ENCODE results near the gene PAQR9.

Gene PAQR9

GRCh38 chr3:142960322-142960850 is 3.1 kb downstream of the PAQR9 start:
- no peak overlapping the region for H3K27ac ChIP-seq (ENCODE audit: low read length)
- H2AFZ ChIP-seq (ENCODE audit: low read depth, low read length), result no peak overlapping the region
- no peaks in the 10 kb centered on the region for H3K79me2 ChIP-seq (ENCODE audit: insufficient read depth, low read length)
- no peak overlapping the region for H3K4me2 ChIP-seq (ENCODE audit: insufficient read depth, low read length)
- no peaks in the 10 kb centered on the region for H3K36me3 ChIP-seq (ENCODE audit: insufficient read depth, low read length)
- TF ChIP-seq, protein P1, sequence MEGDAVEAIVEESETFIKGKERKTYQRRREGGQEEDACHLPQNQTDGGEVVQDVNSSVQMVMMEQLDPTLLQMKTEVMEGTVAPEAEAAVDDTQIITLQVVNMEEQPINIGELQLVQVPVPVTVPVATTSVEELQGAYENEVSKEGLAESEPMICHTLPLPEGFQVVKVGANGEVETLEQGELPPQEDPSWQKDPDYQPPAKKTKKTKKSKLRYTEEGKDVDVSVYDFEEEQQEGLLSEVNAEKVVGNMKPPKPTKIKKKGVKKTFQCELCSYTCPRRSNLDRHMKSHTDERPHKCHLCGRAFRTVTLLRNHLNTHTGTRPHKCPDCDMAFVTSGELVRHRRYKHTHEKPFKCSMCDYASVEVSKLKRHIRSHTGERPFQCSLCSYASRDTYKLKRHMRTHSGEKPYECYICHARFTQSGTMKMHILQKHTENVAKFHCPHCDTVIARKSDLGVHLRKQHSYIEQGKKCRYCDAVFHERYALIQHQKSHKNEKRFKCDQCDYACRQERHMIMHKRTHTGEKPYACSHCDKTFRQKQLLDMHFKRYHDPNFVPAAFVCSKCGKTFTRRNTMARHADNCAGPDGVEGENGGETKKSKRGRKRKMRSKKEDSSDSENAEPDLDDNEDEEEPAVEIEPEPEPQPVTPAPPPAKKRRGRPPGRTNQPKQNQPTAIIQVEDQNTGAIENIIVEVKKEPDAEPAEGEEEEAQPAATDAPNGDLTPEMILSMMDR (IDR thresholded peaks at IDR 0.05; ENCODE audit: borderline replicate concordance, extremely low read depth, low read length, poor library complexity, severe bottlenecking), result no peak
- TF ChIP-seq EZH2 (IDR thresholded peaks at IDR 0.05; ENCODE audit: borderline replicate concordance, low read depth, low read length, severe bottlenecking), result no peak
- no peak for ATAC-seq (ENCODE audit: insufficient read depth, low read depth)
- no peaks in the 10 kb centered on the region for H3K9me3 ChIP-seq (ENCODE audit: insufficient read depth, low read length, severe bottlenecking)
- no peaks in the 10 kb centered on the region for H3K4me1 ChIP-seq (ENCODE audit: insufficient read depth, low read length)
- DNase-seq, result no peak
- H4K20me1 ChIP-seq (ENCODE audit: insufficient read depth, low read length), result no peaks in the 10 kb centered on the region
- peaks cover 30% of the 10 kb centered on the region for H3K27me3 ChIP-seq (ENCODE audit: insufficient read depth, low read length, poor library complexity)
- no peak overlapping the region for H3K9ac ChIP-seq (ENCODE audit: low read depth, low read length)
- no peak overlapping the region for H3K4me3 ChIP-seq (ENCODE audit: low read depth in 1 of 2, low read length in 2 of 2)

DNA sequence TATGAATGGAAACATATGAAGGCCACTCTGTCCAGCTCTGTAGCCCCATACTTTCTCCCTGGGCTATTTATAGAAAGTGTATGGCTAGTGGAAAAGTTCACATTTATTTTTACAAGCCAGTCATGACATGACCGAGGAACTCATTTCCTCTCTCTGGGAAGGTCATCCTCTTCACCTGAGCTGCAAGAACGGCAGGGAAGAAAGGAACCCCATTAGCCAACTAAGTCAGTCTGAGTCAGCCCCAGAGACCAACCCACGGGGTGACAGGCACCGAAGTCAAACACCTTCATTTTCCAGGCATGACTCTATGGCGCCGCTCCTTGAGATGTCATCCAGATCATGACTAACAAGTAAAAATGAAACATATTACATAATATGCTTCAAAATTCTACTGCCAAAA is 4.8 kb downstream of the PAQR9 start:
- Histone ChIP-seq H3K9ac (ENCODE audit: low read depth, low read length) (no peak overlapping the region), H3K4me1 (ENCODE audit: insufficient read depth, low read length) (no peaks in the 10 kb centered on the region), H3K27me3 (ENCODE audit: insufficient read depth, low read length, poor library complexity) (peaks cover 33% of the 10 kb centered on the region), H3K27ac (ENCODE audit: low read length) (no peak overlapping the region), H3K36me3 (ENCODE audit: insufficient read depth, low read length) (no peaks in the 10 kb centered on the region), H2AFZ (ENCODE audit: low read depth, low read length) (no peak overlapping the region), H4K20me1 (ENCODE audit: insufficient read depth, low read length) (no peaks in the 10 kb centered on the region), H3K4me2 (ENCODE audit: insufficient read depth, low read length) (no peak overlapping the region), H3K4me3 (ENCODE audit: low read depth in 1 of 2, low read length in 2 of 2) (no peak overlapping the region), H3K79me2 (ENCODE audit: insufficient read depth, low read length) (no peaks in the 10 kb centered on the region), H3K9me3 (ENCODE audit: insufficient read depth, low read length, severe bottlenecking) (no peaks in the 10 kb centered on the region)
- TF ChIP-seq, protein P1 (IDR thresholded peaks at IDR 0.05; ENCODE audit: borderline replicate concordance, extremely low read depth, low read length, poor library complexity, severe bottlenecking), result no peak
- no peak for TF ChIP-seq EZH2 (IDR thresholded peaks at IDR 0.05; ENCODE audit: borderline replicate concordance, low read depth, low read length, severe bottlenecking)
- ATAC-seq (ENCODE audit: insufficient read depth, low read depth) (no peak), DNase-seq (no peak)

DNA sequence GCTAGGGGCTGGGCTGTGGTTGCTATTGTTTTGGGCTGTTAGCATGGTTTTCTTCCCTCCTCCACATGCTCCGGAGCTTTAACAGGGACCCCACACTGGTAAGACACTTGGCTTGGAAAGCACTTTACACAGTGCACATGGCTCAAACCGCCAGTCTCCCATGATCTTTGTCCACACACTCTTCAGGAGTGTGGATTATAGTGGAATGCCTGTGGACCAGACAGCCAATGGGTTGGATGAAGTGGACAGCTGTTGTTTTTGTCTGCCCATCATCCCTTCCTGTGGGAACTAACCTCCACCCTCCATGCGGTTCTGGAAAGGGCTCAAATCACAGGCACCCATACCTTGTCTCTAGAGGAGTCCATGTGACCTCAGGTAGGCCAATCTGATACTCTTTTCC is 10.0 kb downstream of the PAQR9 start:
- H3K36me3 ChIP-seq (ENCODE audit: insufficient read depth, low read length), result no peaks in the 10 kb centered on the region
- H3K4me3 ChIP-seq (ENCODE audit: low read depth in 1 of 2, low read length in 2 of 2), result no peak overlapping the region
- no peak for ATAC-seq (ENCODE audit: insufficient read depth, low read depth)
- H3K9me3 ChIP-seq (ENCODE audit: insufficient read depth, low read length, severe bottlenecking), result no peaks in the 10 kb centered on the region
- no peak overlapping the region for H3K27ac ChIP-seq (ENCODE audit: low read length)
- peaks cover 27% of the 10 kb centered on the region for H3K27me3 ChIP-seq (ENCODE audit: insufficient read depth, low read length, poor library complexity)
- H4K20me1 ChIP-seq (ENCODE audit: insufficient read depth, low read length), result no peaks in the 10 kb centered on the region
- H3K79me2 ChIP-seq (ENCODE audit: insufficient read depth, low read length), result no peaks in the 10 kb centered on the region
- no peak for DNase-seq
- H2AFZ ChIP-seq (ENCODE audit: low read depth, low read length), result no peak overlapping the region
- H3K9ac ChIP-seq (ENCODE audit: low read depth, low read length), result no peak overlapping the region
- no peaks in the 10 kb centered on the region for H3K4me1 ChIP-seq (ENCODE audit: insufficient read depth, low read length)
- no peak overlapping the region for H3K4me2 ChIP-seq (ENCODE audit: insufficient read depth, low read length)
- TF ChIP-seq EZH2 (IDR thresholded peaks at IDR 0.05; ENCODE audit: borderline replicate concordance, low read depth, low read length, severe bottlenecking), result no peak
- TF ChIP-seq, protein P1 (IDR thresholded peaks at IDR 0.05; ENCODE audit: borderline replicate concordance, extremely low read depth, low read length, poor library complexity, severe bottlenecking), result no peak

Data from DND-41 (cell line).